Right cardiac atrium (tissue), 5 donors: ENCODE measurements around the gene H6PD. TPM values are rescaled to one million over a fixed set of nuclear protein-coding genes. Genes with fewer than 3 reads are reported as not detected.

Source experiments
- ATAC-seq, 2 donors: fragments of 200-7000 bp; cut with Tn5 transposase; one replicate each; pipeline versions ENCODE4 v1.8.0 to v1.9.1; 2020; ENCODE audit warnings: moderate library complexity in 2 of 2, mild to moderate bottlenecking in 1 of 2
- DNase-seq, 3 donors: peaks; one replicate each; pipeline ENCODE4 v3.0.0-alpha.2; 2020
- H3K27ac ChIP-seq: one replicate; pipeline ENCODE4 v1.5.1; 2013; ENCODE audit warnings: mild to moderate bottlenecking, low read length, control low read depth, moderate library complexity
- H3K27me3 ChIP-seq: one replicate; pipeline ENCODE4 v1.6.1; 2013; ENCODE audit not compliant: control insufficient read depth, insufficient read depth
- H3K4me1 ChIP-seq: one replicate; pipeline ENCODE4 v1.6.1; 2013; ENCODE audit warnings: low read length; ENCODE audit not compliant: control insufficient read depth, insufficient read depth
- H3K4me3 ChIP-seq: one replicate; pipeline ENCODE4 v1.5.1; 2013; ENCODE audit warnings: low read length, control low read depth
- H3K9me3 ChIP-seq: one replicate; pipeline ENCODE4 v1.6.1; 2013; ENCODE audit warnings: low read length; ENCODE audit not compliant: control insufficient read depth
- WGBS: extraction: QIAGEN DNeasy Blood & Tissue Kit; methylation state at CpG from one replicate; pipeline ENCODE4 v1.1.7; 2013; 5-methylcytosine and 5-hydroxymethylcytosine counted together
- intact Hi-C, 4 donors: fragments of 100-400 bp; cut with DNase I; formaldehyde crosslinking; loops; one replicate each; pipeline versions ENCODE4 v1.11.0 to v1.14.0; 2022 to 2023
- polyA plus RNA-seq: library from polyadenylated mRNA; stranded (reverse); fragments of 200-250 nt; gene quantifications from one replicate; pipeline ENCODE4 v1.2.3, GENCODE V29; 2013
- total RNA-seq, 4 donors: library from RNA; stranded (reverse); fragmentation: NEBNext Ultra II Directional; extraction: Animal tissue kit (Norgen Biotek cat#: 25700); gene quantifications; one replicate each; pipeline ENCODE4 v1.2.1, GENCODE V29; 2021
- donor health status: healthy with polysubstance abuse.
- donor health status: DM: no; HTN: yes; CAD: no.
- donor health status: DM: no; HTN: no; CAD: no.
- donor health status: DM: no; HTN: yes; CAD: no; lungs with severe emphysema.
- donor health status: DM: yes; HTN: yes; CAD: no.

Gene H6PD
- total and polyA plus RNA-seq, 5 donors: 27.0 to 39.8 (median 33.5) TPM

GRCh38 chr1:9302745-9303524 lies 68.4 kb downstream of the H6PD start:
- Histone ChIP-seq H3K27me3 (no peaks in the 10 kb centered on the region), H3K9me3 (no peaks in the 10 kb centered on the region), H3K4me3 (no peak overlapping the region), H3K27ac (peak overlapping the region; percentile 46), H3K4me1 (peaks cover 15% of the 10 kb centered on the region)
- 39% methylated on average over 9 of the region's 9 CpGs for WGBS
- DNase-seq: peak in 2 of 3 donors; percentile 27 to 46
- intact Hi-C loops: no loop called here
- ATAC-seq: peak; percentile 21 to 66

- Histone ChIP-seq H3K27ac (no peak overlapping the region), H3K9me3 (no peaks in the 10 kb centered on the region), H3K4me1 (peaks cover 15% of the 10 kb centered on the region), H3K4me3 (no peak overlapping the region), H3K27me3 (no peaks in the 10 kb centered on the region)
- WGBS: 84% methylated on average over 6 of the region's 6 CpGs
- no peak for ATAC-seq
- intact Hi-C loops: no loop called here
- peak in 2 of 3 donors; percentile 18 to 32 for DNase-seq
Measured at GRCh38 chr1:9303916-9304315, 69.3 kb downstream of the H6PD start.

- no peak for ATAC-seq
- Histone ChIP-seq H3K9me3 (no peaks in the 10 kb centered on the region), H3K27ac (no peak overlapping the region), H3K4me3 (no peak overlapping the region), H3K4me1 (peaks cover 15% of the 10 kb centered on the region), H3K27me3 (no peaks in the 10 kb centered on the region)
- intact Hi-C loops: no loop called here
- DNase-seq: peak in 2 of 3 donors; percentile 41 to 52
- 96% methylated on average over 14 of the region's 14 CpGs for WGBS
Measured at GRCh38 chr1:9305216-9305615, 70.6 kb downstream of the H6PD start.

GRCh38 chr1:9306006-9306405 lies 71.4 kb downstream of the H6PD start:
- Histone ChIP-seq H3K27me3 (no peaks in the 10 kb centered on the region), H3K9me3 (no peaks in the 10 kb centered on the region), H3K4me1 (peaks cover 12% of the 10 kb centered on the region), H3K4me3 (no peak overlapping the region), H3K27ac (no peak overlapping the region)
- peak in 1 of 3 donors; percentile 37 for DNase-seq
- 85% methylated on average over 14 of the region's 14 CpGs for WGBS
- intact Hi-C loops: no loop called here
- no peak for ATAC-seq

- intact Hi-C loops: no loop called here
- ATAC-seq (no peak), DNase-seq (peak in 1 of 3 donors; percentile 3)
- Histone ChIP-seq H3K27me3 (no peaks in the 10 kb centered on the region), H3K4me3 (no peak overlapping the region), H3K4me1 (peaks cover 9% of the 10 kb centered on the region), H3K27ac (no peak overlapping the region), H3K9me3 (no peaks in the 10 kb centered on the region)
- 92% methylated on average over 10 of the region's 10 CpGs for WGBS
Measured at GRCh38 chr1:9307303-9307702, 72.7 kb downstream of the H6PD start.

GRCh38 chr1:9308236-9308785 lies 73.7 kb downstream of the H6PD start:
- no peak for DNase-seq
- Histone ChIP-seq H3K9me3 (no peaks in the 10 kb centered on the region), H3K4me3 (no peak overlapping the region), H3K27ac (no peak overlapping the region), H3K4me1 (peaks cover 2% of the 10 kb centered on the region), H3K27me3 (no peaks in the 10 kb centered on the region)
- no peak for ATAC-seq
- whole genome bisulfite sequencing: 82% methylated on average over 9 of the region's 9 CpGs
- intact Hi-C loops: no loop called here

GRCh38 chr1:9309080-9309479 lies 74.5 kb downstream of the H6PD start:
- Histone ChIP-seq H3K4me3 (no peak overlapping the region), H3K27me3 (no peaks in the 10 kb centered on the region), H3K27ac (no peak overlapping the region), H3K4me1 (no peaks in the 10 kb centered on the region), H3K9me3 (no peaks in the 10 kb centered on the region)
- intact Hi-C loops: no loop called here
- ATAC-seq (no peak), DNase-seq (no peak)
- 95% methylated on average over 8 of the region's 8 CpGs for WGBS

- ATAC-seq (no peak), DNase-seq (peak in 1 of 3 donors; percentile 17)
- Histone ChIP-seq H3K4me1 (no peaks in the 10 kb centered on the region), H3K27ac (no peak overlapping the region), H3K4me3 (no peak overlapping the region), H3K27me3 (no peaks in the 10 kb centered on the region), H3K9me3 (no peaks in the 10 kb centered on the region)
- 90% methylated on average over 7 of the region's 7 CpGs for WGBS
- intact Hi-C loops: no loop called here
Measured at GRCh38 chr1:9309991-9310390, 75.4 kb downstream of the H6PD start.

- no peak overlapping the region for H3K27ac ChIP-seq
- no peaks in the 10 kb centered on the region for H3K27me3 ChIP-seq
- H3K4me1 ChIP-seq: no peaks in the 10 kb centered on the region
- DNase-seq: peak in 1 of 3 donors; percentile 32
- H3K4me3 ChIP-seq: no peak overlapping the region
- no peaks in the 10 kb centered on the region for H3K9me3 ChIP-seq
- intact Hi-C loops: no loop called here
- 73% methylated on average over 10 of the region's 10 CpGs for WGBS
- ATAC-seq: peak in 1 of 2 donors; percentile 12
Measured at GRCh38 chr1:9311029-9311428, 76.5 kb downstream of the H6PD start.

- ATAC-seq: no peak
- H3K4me3 ChIP-seq: no peak overlapping the region
- no peaks in the 10 kb centered on the region for H3K4me1 ChIP-seq
- intact Hi-C loops: no loop called here
- WGBS: 36% methylated on average over 9 of the region's 9 CpGs
- no peak overlapping the region for H3K27ac ChIP-seq
- DNase-seq: peak in 1 of 3 donors; percentile 0
- H3K9me3 ChIP-seq: no peaks in the 10 kb centered on the region
- no peaks in the 10 kb centered on the region for H3K27me3 ChIP-seq
Measured at GRCh38 chr1:9311479-9311878, 76.9 kb downstream of the H6PD start.

- Histone ChIP-seq H3K4me3 (no peak overlapping the region), H3K27me3 (no peaks in the 10 kb centered on the region), H3K27ac (no peak overlapping the region), H3K4me1 (no peaks in the 10 kb centered on the region), H3K9me3 (no peaks in the 10 kb centered on the region)
- intact Hi-C loops: no loop called here
- ATAC-seq (no peak), DNase-seq (peak in 1 of 3 donors; percentile 9)
- 91% methylated on average over 18 of the region's 18 CpGs for WGBS
Measured at GRCh38 chr1:9312168-9312720, 77.7 kb downstream of the H6PD start.
